Aorta (tissue), 5 donors: ENCODE results near the gene LRFN2. TPM values are rescaled to one million over a fixed set of nuclear protein-coding genes. Genes with fewer than 3 reads are reported as not detected.

Source experiments
- ATAC-seq: fragments of 200-7000 bp; cut with Tn5 transposase; one replicate; pipeline ENCODE4 v1.9.1; 2022; ENCODE audit warnings: moderate library complexity; ENCODE audit not compliant: low FRiP score
- DNase-seq, 2 donors: peaks; one replicate each; pipeline ENCODE4 v3.0.0-alpha.2; 2020
- H3K27ac ChIP-seq, 2 donors: one replicate each; pipeline ENCODE4 v1.5.1; 2013; ENCODE audit warnings: low read length in 2 of 2, mild to moderate bottlenecking in 2 of 2, moderate library complexity in 2 of 2, control low read depth in 1 of 2, inconsistent platforms in 1 of 2, low read depth in 1 of 2
- H3K27me3 ChIP-seq, 2 donors: one replicate each; pipeline ENCODE4 v1.6.1; 2013; ENCODE audit warnings: control low read depth in 1 of 2, low read length in 1 of 2, mild to moderate bottlenecking in 1 of 2, moderate library complexity in 1 of 2; ENCODE audit not compliant: insufficient read depth in 2 of 2, control insufficient read depth in 1 of 2
- H3K36me3 ChIP-seq, 2 donors: one replicate each; pipeline ENCODE4 v1.6.1; 2013; ENCODE audit warnings: control low read depth in 1 of 2, low read length in 1 of 2, mild to moderate bottlenecking in 1 of 2; ENCODE audit not compliant: insufficient read depth in 2 of 2, control insufficient read depth in 1 of 2
- H3K4me1 ChIP-seq, 2 donors: one replicate each; pipeline ENCODE4 v1.6.1; 2013; ENCODE audit warnings: low read length in 2 of 2, control low read depth in 1 of 2, mild to moderate bottlenecking in 1 of 2, moderate library complexity in 1 of 2; ENCODE audit not compliant: insufficient read depth in 2 of 2, control insufficient read depth in 1 of 2
- H3K4me3 ChIP-seq, 2 donors: one replicate each; pipeline ENCODE4 v1.5.1; 2013; ENCODE audit warnings: low read length in 2 of 2, control low read depth in 1 of 2, mild to moderate bottlenecking in 1 of 2
- H3K9me3 ChIP-seq: one replicate; pipeline ENCODE4 v1.6.1; 2013; ENCODE audit warnings: mild to moderate bottlenecking, low read length; ENCODE audit not compliant: control insufficient read depth
- WGBS, 2 donors: extraction: QIAGEN DNeasy Blood & Tissue Kit; methylation state at CpG; one replicate each; pipeline ENCODE4 v1.1.7; 2013; 5-methylcytosine and 5-hydroxymethylcytosine counted together
- intact Hi-C, 2 donors: fragments of 100-400 bp; cut with DNase I; formaldehyde crosslinking; loops; one replicate each; pipeline versions ENCODE4 v1.14.2 to v1.15.0; 2022
- polyA plus RNA-seq, 2 donors: library from polyadenylated mRNA; stranded (reverse); fragments of 200-250 nt; gene quantifications; one replicate each; pipeline ENCODE4 v1.2.3, GENCODE V29; 2013
- total RNA-seq, 2 donors: library from RNA; stranded (reverse); fragmentation: NEBNext Ultra II Directional; extraction: Animal tissue kit (Norgen Biotek cat#: 25700); gene quantifications; one replicate each; pipeline ENCODE4 v1.2.1, GENCODE V29; 2021
- donor health status: healthy with polysubstance abuse.
- donor health status: Bipolar disorder and iron deficiency.
- donor health status: DM: no; HTN: no; CAD: no.
- donor health status: DM: no; HTN: no; CAD: no.
- donor health status: DM: yes; HTN: yes; CAD: no.

The LRFN2 gene
- total and polyA plus RNA-seq, 4 donors: not detected

DNA sequence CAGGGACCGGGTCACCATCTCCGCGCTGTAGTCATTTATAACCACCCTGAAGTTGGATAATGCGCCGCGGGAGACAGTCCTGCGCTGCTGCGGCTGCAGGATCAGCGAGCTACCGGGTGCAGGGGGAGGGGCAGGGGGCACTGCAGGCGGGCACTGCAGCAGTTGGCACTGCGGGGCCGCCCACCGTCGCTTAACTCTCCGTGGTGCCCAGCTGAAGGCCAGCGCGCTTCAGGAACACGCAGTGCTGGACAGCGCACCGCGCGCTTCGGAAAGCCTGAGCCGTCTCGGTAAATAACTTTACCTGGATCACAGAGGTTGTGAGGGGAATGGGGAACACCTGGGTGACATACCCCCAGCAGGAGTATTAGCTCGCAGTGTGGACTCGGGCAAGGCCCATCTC, 12.4 kb upstream of the LRFN2 start:
- Histone ChIP-seq H3K27me3 (peaks cover 0 to 2% of the 10 kb centered on the region in 2 donors), H3K4me1 (no peaks in the 10 kb centered on the region), H3K4me3 (no peak overlapping the region), H3K27ac (no peak overlapping the region), H3K36me3 (no peaks in the 10 kb centered on the region), H3K9me3 (peaks cover 3% of the 10 kb centered on the region)
- 9 to 13% methylated on average over 28 of the region's 28 CpGs for WGBS, 2 donors
- intact Hi-C loops: no loop called here
- ATAC-seq (no peak), DNase-seq (no peak)

GRCh38 chr6:40598516-40598915, 11.4 kb upstream of the LRFN2 start:
- H3K27me3 ChIP-seq: peaks cover 0 to 3% of the 10 kb centered on the region in 2 donors
- peaks cover 2% of the 10 kb centered on the region for H3K9me3 ChIP-seq
- no peak for DNase-seq
- H3K27ac ChIP-seq: no peak overlapping the region
- H3K36me3 ChIP-seq: no peaks in the 10 kb centered on the region
- intact Hi-C loops: no loop called here
- H3K4me1 ChIP-seq: no peaks in the 10 kb centered on the region
- no peak for ATAC-seq
- WGBS, 2 donors: 74 to 77% methylated on average over 5 of the region's 5 CpGs
- H3K4me3 ChIP-seq: no peak overlapping the region

- 64 to 71% methylated on average over 3 of the region's 3 CpGs for WGBS, 2 donors
- no peak for DNase-seq
Observed at GRCh38 chr6:40597301-40597700, 10.1 kb upstream of the LRFN2 start.

GRCh38 chr6:40588480-40588879, 1.3 kb upstream of the LRFN2 start:
- Histone ChIP-seq H3K27ac (no peak overlapping the region), H3K36me3 (no peaks in the 10 kb centered on the region), H3K4me1 (no peaks in the 10 kb centered on the region), H3K4me3 (no peak overlapping the region), H3K27me3 (no peaks in the 10 kb centered on the region), H3K9me3 (no peaks in the 10 kb centered on the region)
- ATAC-seq (no peak), DNase-seq (no peak)
- intact Hi-C loops: loop anchor here in 1 of 2 donors (5.0 kb wide), 1 partner anchor 606 kb away; no protein-coding TSS in a partner anchor
- WGBS, 2 donors: 67 to 71% methylated on average over 7 of the region's 7 CpGs

More at GRCh38 chr6:40597301-40597700, 10.1 kb upstream of the LRFN2 start:
- H3K4me3 ChIP-seq: no peak overlapping the region
- H3K4me1 ChIP-seq: no peaks in the 10 kb centered on the region
- no peak overlapping the region for H3K27ac ChIP-seq
- ATAC-seq: no peak
- H3K36me3 ChIP-seq: no peaks in the 10 kb centered on the region
- peaks cover 2% of the 10 kb centered on the region for H3K9me3 ChIP-seq
- peaks cover 0 to 3% of the 10 kb centered on the region in 2 donors for H3K27me3 ChIP-seq
- intact Hi-C loops: no loop called here

- H3K9me3 ChIP-seq: no peaks in the 10 kb centered on the region
- ATAC-seq: no peak
- WGBS, 2 donors: 13 to 37% methylated on average over 5 to 11 of the region's 11 CpGs
- H3K36me3 ChIP-seq: no peaks in the 10 kb centered on the region
- no peaks in the 10 kb centered on the region for H3K27me3 ChIP-seq
- DNase-seq: no peak
- intact Hi-C loops: loop anchor here in 1 of 2 donors (5.0 kb wide), 1 partner anchor 606 kb away; no protein-coding TSS in a partner anchor
- no peak overlapping the region for H3K4me3 ChIP-seq
- no peaks in the 10 kb centered on the region for H3K4me1 ChIP-seq
- no peak overlapping the region for H3K27ac ChIP-seq
Observed at GRCh38 chr6:40588070-40588384, 863 bp upstream of the LRFN2 start.

DNA sequence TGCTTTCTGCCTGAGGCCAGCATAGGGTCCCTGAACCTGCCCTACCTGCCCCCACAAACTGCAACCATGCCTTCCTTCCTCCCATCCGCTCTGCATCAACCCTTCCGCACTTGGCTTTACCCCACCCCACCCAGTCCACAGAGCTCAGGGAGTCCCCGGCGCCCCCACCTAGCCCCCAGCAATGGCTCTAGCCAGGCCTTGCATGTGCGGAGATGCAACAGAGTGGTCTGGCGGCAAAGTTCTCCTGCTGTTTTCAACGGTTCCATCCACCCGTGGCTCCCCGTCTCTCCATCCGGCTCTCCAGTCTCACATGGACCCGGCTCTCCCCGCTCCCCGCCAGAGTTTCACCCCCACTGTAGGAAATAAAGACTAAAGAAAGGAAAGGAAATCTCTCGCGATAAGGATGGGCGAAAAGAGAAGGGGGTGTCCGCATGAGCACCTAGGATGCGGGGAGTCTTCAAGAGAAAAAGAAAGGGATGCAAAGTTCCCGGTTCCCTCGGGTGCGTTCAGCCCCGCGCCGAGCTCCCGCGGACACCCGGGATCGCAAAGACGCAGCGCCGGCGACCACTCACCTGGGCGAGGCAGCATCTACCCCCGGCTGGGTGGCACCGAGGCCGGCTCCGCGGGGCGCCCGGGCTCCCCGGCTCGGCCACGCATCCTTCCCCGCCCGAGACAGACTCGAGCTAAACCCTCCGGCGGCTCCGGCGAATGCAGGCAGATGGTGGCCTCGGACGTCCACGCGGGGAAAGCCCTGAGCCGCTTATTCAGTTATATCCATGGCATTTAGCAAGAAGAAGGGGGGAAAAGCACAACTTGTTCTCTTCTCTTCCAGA, 579 bp downstream of the LRFN2 start:
- Histone ChIP-seq H3K4me1 (no peaks in the 10 kb centered on the region), H3K27ac (no peak overlapping the region), H3K9me3 (no peaks in the 10 kb centered on the region), H3K4me3 (peak overlapping the region in 1 of 2 donors; percentile 16), H3K36me3 (no peaks in the 10 kb centered on the region), H3K27me3 (no peaks in the 10 kb centered on the region)
- DNase-seq (no peak), ATAC-seq (no peak)
- WGBS, 2 donors: 3 to 4% methylated on average over 54 to 55 of the region's 55 CpGs
- intact Hi-C loops: loop anchor here in 1 of 2 donors (5.0 kb wide), 1 partner anchor 604 kb away; no protein-coding TSS in a partner anchor

GRCh38 chr6:40585651-40586269, 1.4 kb downstream of the LRFN2 start:
- Histone ChIP-seq H3K9me3 (no peaks in the 10 kb centered on the region), H3K27me3 (no peaks in the 10 kb centered on the region), H3K36me3 (no peaks in the 10 kb centered on the region), H3K27ac (no peak overlapping the region), H3K4me1 (no peaks in the 10 kb centered on the region), H3K4me3 (no peak overlapping the region)
- DNase-seq (no peak), ATAC-seq (no peak)
- 36 to 41% methylated on average over 11 of the region's 11 CpGs for WGBS, 2 donors
- intact Hi-C loops: loop anchor here in 1 of 2 donors (5.0 kb wide), 1 partner anchor 603 kb away; no protein-coding TSS in a partner anchor

- Histone ChIP-seq H3K27me3 (no peaks in the 10 kb centered on the region), H3K27ac (no peak overlapping the region), H3K36me3 (no peaks in the 10 kb centered on the region), H3K4me1 (no peaks in the 10 kb centered on the region), H3K4me3 (no peak overlapping the region), H3K9me3 (no peaks in the 10 kb centered on the region)
- DNase-seq: no peak
- intact Hi-C loops: loop anchor here in 1 of 2 donors (5.0 kb wide), 1 partner anchor 603 kb away; no protein-coding TSS in a partner anchor
- no peak for ATAC-seq
- 65 to 72% methylated on average over 4 of the region's 4 CpGs for WGBS, 2 donors
Observed at GRCh38 chr6:40585223-40585622, 1.9 kb downstream of the LRFN2 start.
